Amniotic stem cell (primary cell): Measurements from ENCODE around the gene CD86.

Experiments used
- DNase-seq: peaks from one replicate; lab custom pipeline; 2025; lab: John Stamatoyannopoulos, UW

CD86 gene

DNA sequence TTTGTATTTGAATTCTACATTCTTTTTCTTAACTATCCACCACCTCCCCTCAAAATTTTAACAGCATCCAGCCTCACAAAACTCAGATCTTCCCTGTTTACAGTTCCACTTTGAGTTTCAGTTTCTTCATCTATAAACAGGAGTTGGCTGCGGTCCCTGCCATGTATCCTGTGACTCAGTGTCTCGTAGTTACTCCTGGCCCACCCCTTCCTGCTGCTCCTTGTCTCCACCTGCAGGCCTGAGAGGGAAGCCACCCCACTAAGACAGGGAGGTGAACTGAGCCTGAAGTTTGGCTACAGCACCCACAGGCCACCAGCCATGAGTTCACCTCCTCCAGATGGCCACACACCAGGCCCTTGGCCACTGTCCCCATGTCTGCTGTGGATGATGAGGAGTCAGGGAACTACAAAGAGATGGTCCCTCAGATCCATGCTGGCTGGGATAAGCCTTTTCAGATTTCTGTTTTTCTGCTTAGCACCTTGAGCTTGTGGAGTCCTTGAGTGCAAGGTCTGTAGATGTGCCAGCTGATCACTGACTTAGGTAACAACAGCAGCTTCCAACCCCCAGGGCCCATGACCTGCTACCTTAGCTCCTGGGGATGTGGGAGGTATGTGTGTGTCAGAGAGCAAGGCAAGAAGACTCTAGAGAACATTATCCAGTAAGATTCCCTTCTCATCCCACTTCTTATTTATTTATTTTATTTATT is 37.5 kb downstream of the CD86 start:
- DNase-seq, result no peak

DNA sequence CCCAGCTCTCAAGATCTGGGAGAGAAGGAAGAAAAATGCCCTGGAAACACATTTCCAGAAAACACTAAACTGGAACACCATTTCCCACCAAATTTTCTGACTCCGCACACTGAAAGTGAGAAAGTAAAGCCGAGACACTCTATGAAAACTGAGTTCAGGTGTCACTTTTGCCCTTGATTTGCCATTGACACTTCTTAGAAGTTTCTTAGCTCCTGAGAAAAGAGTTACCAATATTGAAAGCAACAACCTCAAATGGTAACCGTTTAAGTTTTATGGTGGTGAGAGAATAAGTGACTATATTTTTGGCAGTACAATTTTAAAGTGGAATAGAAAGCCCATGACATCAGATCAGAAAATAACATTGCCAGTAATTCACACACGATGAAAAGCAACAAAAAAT is 39.0 kb downstream of the CD86 start:
- DNase-seq, result no peak

DNA sequence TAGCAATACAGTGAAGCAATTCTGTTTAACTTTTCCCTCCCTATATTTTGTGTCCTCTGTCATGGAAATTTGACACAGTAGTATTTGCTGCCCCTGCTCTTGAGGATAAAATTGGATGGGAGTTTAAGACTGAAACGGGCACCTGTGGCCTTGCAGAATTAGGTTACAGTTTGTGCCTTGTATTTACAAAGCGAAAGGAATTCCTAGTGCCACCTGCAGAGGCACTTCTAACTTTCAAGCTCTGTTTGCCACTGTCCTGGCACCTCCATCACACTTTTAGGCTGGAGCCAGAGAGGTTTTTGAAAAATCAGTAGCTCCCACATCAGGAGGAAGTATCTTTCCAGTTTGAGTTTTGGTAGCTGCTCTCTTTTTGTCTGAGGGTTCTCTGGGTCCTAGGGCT is 39.5 kb downstream of the CD86 start:
- DNase-seq, result no peak

DNA sequence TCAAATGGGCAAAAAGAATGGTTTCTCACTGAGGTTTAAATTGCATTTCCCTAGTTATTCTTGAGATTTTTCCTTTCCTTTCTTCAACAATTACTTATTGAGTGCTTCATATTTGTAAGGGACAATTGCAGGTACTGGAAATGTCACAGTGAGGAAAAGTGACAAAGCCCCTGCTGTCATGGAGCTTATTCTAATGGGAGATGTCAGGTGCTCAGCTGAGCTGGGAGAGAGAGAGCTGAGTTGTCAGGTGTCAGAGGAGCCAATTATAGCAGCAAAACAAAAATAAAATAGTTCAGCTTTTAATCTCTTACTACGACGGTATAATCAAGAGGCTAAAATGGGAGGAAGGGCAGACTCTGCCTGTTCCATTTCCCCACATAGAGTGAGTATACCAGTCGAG is 42.0 kb downstream of the CD86 start:
- DNase-seq, result no peak

DNA sequence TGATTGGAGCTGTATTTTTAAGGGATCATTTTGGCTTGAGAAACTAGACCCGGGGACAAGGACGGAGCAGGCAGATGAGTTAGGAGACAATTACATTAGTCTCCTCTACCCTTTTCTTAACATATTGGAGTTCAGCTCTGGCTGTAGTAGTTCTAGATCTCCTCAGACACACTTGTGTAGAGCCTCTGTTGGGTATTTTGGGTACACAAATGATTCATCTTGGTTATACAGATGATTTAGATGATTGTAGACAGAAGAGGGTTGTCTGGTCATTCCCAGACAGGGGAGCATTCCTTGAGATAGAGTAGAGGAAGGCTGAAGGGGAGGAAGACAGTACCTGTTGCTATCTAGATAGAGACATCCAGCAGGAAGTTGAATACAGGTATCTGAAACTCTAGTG is 43.4 kb downstream of the CD86 start:
- DNase-seq, result no peak

DNA sequence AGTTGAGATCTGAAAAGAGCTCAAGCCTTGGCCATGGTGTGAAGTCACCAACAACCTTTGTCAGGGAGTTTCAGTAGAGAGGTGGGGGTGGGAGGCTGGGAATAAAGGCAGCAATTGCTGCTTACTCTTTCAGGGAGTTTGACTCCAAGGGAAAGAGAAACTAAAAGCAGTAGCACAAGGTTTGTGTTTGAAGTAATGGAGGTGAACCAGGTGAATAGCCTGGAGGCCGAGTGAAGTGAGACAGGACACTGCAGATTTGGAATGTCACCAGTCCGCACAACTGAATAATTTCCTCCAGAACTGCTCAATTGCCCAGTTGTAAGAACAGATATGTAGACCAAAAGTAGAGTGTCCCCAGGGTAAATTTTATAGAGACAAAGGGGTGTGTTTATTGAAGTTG is 44.1 kb downstream of the CD86 start:
- no peak for DNase-seq

DNA sequence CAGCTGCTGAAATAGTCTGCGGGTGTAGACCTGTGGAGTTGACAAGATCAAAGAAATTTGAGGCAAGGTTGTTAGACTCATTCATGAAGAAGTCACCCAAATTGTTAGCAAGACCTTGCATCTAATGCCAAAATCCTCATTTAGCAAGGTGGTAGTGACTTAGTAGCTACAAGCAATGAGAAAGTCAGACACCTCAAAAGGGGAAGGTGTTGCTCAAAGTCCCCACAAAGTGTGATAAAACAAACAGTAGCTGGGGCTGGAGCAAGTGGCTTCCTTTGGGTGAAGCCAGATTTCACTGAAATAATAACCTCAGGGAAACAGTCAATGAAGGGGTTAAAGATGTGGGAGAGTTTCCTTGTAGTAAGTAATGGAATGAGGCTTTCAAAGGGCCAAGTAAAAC is 44.9 kb downstream of the CD86 start:
- DNase-seq, result no peak

DNA sequence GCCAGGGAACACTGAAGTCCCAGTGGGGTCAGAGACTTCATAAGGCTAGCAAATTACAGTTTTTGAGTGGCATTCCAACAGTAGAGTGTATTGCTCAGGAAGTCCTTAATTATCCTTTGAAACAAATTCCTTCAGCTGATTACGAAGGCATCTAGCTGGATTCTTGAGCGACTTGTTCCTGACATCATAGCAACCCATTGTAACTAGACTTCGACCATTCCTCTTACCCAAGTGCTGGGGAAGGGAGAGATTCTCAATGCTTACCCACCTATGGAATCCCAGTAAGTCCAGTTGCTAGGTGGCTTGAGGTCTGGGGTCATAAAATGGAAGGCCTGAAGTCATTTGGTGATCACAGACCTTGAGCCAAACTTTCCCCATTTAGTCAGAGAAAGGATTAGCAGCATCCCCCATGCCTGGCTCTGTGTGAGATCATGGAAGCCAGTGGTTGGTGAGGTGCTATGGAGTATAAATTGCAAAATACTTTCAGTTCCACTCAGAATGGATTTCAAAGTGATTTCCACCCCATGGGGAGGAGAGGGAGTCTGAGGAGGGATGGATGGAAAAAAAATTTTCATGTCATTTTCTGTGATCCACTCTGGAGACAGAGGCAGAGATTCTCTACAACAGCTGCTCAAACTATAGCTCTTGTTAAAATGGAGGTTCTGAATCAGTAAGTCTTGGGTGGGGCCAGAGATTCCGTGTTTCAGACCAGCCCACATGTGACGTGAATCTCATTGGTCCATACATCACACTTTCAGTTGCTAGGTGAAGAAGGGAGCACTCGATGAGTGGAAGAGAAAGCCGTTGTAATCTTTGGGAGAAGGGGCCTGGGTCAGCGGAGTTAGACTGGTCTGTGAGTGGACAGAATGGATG is 45.7 kb downstream of the CD86 start:
- DNase-seq, result no peak

DNA sequence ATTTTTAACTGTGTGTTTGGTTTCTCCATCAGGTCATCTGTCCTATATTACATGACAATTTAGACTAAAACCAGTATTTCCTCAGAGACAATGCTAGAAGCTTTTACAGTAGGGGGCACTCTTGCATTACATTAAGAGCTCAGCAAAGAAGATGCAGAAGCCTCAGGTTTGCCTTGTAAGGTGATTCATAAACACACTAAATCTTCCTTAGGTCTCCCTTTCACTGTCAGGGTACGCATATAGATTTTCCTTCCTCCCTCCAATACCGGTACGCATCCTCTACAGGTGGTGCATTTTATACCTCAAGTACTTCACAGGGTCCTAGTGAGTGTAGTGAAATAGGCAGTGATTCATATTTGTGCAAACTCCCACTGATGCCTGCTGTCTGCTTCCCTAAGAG is 46.5 kb downstream of the CD86 start:
- DNase-seq, result peak; percentile 55

DNA sequence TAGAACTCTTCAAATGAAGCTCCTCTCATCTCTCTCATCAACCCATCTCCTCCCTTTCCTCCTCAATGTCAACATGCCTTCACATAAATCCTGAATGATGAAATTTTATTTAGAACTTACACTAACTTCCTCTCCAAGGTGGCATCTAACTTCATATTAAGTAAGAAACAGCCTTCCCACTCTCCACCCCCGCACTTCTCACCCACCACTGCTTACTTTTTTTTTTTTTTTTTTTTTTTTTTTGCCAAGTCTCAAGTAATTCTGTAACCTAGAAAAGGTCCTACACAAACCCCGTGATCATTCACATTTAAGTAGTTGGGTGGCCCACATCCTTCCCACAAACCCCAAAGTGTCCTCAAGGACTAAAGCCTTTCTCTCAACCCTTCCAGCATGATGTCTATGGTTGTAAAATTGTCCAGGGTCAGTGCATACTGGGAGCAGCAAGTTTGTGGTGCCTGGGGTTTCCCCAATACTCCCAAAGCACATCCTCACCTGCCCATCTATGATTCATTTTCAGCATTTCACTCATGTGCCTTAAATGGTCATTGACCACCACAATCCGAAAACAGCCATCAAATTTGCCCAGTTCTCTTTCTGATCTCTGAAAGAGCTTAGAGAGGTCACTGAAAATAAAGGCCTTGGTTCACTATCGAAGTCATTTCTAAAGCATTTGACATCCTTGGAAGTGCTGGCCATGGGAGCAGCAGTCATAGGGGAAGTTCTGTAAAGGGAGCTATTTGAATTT is 47.2 kb downstream of the CD86 start:
- DNase-seq, result no peak

DNA sequence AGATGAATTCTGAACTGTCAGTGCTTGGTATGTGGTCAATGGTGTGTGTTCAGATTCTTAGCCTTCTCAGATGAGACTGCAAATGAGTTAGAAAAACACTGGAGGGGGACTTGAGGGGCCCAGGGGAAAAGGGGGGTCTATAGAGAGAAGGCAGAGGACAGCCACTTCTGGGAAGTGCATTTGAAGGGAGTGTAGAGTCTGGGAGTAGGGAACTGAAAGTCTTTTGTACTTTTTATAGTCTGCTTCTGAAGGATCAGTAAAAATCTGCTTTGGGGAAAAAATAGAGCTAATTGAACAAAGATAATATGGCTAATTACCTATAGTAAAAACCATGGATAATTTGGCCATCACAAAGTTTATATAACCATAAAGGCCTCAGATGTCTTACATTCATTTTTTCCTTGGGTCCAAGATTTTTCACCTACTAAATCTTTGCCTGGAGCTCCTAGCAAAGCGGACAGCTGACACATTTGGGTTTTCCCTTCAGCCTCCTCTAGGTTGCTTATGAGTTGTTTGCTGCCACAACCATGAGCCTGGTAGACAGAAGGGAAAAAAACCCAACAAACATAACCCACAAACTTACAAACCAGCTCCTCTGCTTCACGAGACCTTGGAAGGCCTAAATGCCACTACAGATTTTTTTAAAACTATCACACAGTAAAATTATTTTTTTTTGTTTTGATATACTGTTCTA is 48.8 kb downstream of the CD86 start:
- DNase-seq, result no peak

DNA sequence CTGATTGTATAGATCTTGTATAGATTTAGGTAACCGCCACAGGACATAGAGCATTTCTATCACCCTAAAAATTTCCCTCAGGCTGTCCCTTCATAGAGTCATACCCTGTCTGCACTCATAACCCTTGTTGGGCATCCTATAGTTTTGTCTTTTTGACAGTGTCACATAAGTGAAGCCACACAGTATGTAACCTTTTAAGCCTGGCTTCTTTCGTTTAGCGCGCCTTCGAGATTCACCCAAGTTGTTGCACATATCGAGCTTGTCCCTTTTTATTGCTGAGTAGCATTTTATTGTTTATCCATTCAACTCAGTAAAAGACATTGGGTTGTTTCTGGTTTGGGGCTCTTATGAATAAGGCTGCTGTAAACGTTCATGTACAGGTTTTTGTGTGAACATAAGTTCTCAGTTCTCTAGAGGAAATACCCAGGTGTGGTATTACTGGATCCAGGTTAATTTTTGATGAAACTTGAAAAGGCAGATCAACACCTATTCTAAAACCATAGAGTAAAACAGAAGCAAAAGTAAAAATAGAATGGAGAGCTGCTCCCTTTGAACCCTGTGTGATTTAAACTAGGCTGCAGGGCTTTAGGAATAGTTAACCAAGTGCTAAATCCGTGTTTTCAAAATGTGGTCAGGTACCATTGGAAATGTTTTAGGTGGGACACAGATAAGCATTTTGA is 49.5 kb downstream of the CD86 start:
- DNase-seq, result no peak

DNA sequence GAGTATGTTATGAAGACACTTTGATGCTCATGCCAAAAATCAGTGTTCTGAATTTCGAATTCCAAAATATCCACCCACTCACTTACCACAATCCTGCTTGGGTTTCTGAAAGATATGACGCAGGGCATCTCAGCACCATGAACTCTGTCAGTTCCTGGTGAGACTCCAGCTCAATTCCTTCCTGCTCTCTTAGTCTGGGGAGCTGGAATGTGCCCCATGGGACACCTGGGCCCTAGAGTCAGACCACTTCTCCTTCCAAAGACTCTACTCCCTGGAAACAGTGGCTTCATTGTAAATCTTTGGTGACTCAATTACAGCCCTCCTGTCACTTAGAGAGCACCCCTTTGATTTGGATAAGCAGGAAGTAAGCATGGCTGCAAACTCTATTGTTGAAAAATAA is 50.5 kb downstream of the CD86 start:
- DNase-seq, result no peak

DNA sequence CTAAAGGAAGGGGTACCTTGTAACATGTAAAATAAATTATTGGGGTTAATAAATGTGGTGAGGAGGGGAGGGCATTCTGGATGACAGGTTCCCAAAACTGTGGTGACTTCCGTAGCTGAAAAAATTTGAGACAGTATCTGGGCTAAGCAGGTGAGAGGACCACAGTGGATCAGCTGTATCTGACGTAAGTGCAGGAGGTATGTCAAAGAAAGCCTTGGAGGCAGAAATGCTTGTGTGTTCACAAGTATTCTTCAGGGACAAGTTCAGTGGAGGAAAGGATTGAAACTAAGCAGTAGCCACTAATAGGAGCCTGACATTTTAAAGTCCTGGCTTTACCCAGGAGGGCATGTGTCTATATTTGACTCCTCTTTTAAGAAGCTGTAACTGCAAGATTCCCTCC is 52.0 kb downstream of the CD86 start:
- DNase-seq, result no peak

DNA sequence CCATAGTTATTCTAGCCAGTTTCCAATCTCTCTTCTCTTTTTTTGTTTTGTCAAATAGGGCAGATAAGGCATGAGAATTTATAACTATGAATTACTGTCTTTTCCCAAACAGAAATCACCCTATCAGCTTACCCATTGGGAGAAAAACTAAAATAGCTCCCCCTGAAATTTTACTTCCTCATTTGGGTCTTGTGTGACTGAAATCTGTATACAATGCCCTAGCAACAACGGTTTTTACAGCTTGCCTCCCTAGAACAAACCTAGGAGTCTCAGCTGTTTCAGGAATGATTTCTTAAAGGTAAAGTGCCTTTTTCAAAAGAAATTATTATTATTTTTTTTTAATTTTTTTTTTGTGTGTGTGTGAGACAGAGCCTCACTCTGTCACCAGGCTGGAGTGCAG is 56.8 kb downstream of the CD86 start:
- no peak for DNase-seq

DNA sequence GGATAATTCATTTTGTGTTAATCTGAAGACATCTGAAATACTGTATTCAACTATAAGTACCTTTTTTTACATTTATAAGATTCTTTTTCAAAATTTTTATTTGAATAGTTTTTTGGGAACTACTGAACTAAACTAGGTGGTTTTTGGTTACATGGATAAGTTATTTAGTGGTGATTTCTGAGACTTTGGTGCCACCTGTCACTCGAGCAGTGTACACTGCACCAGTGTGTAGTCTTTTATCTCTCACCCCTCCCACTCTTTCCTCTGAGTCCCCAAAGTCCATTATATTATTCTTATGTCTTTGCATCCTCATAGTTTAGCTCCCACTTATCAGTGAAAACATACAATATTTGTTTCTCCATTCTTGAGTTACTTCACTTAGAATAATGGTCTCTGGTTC is 57.6 kb downstream of the CD86 start:
- DNase-seq, result no peak

DNA sequence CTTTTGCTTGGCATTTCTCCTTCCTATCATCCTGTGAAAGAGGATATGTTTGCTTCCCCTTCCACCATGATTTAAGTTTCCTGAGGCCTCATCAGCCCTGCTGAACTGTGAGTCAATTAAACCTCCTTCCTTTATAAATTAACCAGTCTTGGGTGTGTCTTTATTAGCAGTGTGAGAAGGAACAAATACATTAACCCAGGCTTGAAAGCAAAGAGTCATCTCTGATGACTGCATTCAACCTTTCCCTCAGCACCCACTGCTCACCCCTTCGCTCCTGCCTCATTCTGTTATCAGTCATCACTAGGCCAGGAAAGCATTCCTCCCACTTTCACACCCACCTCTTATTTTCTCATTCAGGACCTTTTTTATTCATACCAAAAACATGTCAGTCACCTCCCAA is 68.7 kb downstream of the CD86 start:
- DNase-seq, result no peak

DNA sequence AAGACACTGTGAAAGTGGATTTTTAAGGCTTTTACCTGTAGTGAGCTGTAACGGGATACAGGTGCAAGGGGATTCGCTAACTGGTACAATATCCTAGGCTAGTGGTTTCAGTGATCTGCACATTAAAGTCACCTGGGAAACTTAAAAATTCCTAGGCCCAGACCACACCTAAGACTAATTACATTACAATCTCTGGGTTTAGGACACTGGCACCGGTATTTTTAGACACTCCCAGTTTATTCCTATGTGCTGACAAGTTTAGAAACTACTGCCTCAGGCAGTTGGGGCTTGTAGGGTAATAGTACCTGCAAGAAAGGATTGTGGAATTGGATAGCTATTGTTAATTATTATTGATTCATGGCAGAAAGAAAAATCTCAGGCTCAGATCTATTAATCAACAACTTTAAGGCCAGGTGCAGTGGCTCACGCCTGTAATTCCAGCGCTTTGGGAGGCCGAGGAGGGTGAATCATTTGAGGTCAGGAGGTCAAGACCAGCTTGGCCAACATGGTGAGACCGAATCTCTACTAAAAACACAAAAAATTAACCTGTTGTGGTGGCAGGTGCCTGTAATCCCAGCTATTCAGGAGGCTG is 77.9 kb downstream of the CD86 start:
- DNase-seq, result no peak

DNA sequence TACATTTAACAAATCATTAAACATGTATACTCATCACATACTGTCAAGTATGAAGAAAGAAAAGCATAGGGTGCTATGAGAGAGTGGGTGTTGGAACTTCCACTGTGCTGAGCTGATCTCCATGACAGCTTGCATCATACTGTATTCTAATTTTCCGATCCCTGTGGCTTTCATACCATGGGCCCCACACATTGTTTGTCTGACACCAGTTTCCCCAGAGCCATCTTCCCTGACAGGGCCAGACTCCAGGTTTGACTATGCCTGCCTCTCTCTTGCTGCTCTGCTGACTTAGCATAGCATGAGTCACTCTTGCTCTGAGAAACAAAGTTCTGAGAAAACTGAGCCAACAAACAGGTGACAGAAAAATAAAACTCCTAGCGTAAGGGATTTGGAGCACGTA is 91.3 kb downstream of the CD86 start:
- no peak for DNase-seq

DNA sequence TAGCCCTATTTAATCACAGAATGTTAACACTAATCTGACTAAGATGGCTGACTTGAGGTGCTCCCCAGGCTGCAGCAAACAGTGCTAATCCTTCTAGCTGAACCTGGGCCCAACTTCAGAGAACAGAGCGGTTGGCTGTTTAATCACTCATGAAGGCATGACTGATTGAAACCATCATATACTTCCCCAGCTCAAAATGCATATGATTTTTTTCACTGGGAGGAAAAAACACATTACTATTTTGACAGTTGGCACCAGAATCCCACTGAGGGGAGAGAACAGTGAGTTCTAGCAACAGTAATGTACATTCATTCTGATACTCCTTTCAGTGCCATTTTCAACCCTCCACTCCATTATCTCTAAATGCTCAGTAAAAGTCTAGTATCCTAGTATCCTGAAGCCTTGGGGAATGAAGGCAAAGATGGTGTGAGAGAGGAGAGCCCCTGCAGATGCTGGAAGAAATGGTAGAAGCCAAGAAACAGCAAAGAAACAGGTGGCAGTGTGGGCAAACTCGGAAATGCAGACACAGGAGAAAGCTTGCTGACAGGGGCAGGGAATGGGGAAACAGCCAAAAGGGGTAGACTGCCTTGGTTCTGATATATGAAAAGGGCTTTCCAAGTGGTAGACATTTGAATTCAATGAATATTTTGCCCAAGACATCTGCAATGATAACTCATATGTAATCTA is 93.9 kb downstream of the CD86 start:
- no peak for DNase-seq

DNA sequence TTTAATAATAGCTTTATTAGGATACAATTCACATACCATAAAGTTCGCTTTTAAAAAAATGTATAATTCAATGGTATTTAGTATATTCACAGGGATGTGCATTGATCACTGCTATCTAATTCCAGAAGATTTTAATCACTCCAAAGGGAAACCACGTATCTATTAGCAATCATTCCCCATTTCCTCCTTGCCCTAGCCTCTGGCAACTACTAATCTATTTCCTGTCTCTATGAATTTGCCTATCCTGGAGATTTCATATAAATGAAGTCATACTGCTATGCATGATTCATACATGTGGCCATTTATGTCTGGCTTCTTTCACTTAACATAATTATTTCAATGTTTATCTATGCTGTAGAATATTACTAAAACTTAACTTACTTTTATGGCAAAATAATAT is 96.3 kb downstream of the CD86 start:
- DNase-seq, result no peak
